NK-92 (cell line): ENCODE data around the gene GUCA2B.

Source experiments
- DNase-seq: peaks from one replicate; lab custom pipeline; 2025; ENCODE audit not compliant: unreplicated experiment; lab: John Stamatoyannopoulos, UW

The GUCA2B gene

DNA sequence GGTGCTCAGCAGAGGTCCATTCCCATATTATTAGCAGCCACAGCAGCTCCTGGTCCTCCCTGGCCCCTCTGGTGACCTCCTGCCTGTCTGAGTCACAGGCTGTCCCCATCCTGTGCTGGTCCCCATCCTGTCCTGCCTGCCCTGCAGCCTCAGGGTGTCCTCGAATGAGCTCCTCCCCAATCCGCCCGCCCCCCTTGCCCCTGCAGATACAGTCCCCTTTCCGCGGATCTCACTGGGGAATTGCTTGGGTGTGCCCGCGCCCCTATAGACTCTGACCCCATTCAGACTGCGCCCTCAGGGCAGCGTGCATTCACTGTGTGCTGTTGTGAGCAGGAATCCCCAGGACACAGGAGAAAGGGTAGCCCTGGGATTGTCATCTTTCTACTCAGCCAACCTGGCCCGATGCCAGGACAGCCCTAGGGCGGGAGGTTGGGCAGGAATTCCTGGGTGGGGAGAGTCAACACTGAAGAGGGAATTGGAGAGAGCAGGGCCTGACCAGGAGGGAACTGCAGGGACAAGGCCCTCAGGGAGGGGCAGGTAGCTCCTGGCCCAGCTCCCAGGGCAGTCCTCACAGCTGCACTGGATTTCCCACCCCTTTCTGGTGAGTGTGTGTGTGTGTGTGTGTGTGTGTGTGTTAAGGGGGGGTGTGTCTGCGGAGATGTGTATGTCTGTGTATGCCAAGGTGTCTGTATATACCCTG lies 12.5 kb downstream of the GUCA2B start:
- DNase-seq, result no peak

GRCh38 chr1:42167611-42168390 lies 14.6 kb downstream of the GUCA2B start:
- DNase-seq, result no peak

DNA sequence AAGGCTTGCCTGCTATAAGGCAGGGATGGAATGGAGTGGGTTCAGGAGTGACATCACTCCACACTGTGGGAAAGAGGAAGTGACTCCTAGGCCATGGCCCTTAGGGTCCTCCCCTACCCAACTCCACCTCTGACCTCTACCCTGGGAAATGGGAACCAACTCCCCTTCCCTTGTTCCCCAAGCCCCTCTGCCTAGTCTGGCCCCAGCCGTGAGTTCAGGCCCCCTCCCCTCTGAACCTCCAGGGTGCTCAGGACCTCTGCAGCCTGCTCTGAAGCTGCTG lies 15.1 kb downstream of the GUCA2B start:
- no peak for DNase-seq

GRCh38 chr1:42168763-42169162 lies 15.6 kb downstream of the GUCA2B start:
- no peak for DNase-seq

DNA sequence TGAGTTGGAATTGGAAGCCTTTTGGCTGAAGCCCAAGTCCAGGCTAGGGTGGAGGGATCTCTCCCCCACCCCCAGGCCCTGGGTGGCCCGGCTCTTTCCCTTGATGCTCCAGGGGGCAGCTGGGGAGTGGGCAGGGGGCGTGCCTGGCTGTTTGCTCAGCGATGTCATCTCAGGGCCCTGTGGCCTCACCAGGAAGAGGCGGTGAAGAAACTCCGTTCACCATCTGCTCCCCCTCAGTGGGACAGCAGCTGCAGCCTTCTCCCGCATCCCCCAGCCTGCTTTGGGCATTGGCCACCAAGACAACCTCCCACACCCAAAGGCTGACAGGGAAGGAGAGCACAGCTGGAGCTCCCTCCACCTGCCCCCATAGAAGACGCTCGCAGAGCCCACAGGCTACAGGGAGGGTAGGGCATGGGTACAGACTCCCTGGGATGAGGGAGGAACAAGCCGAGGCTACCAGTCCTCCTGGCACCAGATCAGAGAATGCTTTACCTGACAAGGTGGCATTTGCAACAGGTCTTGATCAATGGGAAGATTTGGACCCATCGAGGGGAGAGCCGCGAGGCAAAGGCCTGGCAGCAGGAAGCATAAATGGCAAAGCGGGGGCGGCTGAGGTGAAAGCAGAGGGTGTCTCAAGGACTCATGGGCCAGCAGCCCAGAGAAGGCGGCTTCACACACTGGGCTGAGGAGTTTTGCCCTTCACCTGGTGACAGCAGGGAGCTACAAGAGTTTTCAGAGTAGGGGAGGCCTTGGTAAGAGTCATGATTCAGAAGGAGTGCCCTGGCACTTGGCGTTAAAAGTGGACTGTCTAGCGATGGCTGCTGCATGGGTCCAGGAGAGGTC lies 17.8 kb downstream of the GUCA2B start:
- DNase-seq, result no peak

- no peak for DNase-seq
Observed at GRCh38 chr1:42171679-42172266, 18.6 kb downstream of the GUCA2B start.

DNA sequence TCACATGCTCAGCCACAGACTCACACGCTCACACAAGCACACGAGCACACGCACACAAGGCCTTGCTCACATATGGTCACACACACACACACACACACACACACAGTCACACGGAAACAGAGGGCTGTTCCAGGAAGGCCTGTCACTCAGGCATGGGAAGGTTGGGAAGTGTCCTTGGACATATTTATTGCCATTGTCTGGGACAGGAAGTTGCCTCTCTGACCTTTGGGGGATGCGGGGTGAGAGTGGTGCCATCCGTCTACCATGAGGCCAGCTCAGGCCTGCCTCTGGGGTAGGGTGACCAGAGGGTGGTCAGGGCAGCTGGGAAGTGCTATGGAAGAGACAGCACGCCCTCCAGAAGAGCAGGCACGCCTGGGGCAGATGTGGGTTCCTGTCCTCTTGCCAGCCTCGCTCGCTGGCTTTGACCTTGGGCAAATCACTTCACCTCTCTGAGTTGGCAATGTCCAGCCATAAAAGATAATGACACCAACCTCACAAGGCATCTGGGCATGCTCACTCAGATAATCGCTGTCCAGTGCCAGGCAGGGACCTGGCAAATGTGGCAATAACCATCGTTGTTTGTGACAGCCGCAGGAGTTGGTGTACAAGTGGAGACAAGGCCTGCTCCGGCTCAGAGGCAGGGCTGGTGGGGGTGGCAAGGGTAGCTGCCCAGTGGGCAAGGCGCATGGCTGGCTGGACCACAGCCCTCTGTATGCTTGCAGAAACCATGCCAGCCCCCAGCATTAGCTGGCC lies 19.3 kb downstream of the GUCA2B start:
- no peak for DNase-seq

DNA sequence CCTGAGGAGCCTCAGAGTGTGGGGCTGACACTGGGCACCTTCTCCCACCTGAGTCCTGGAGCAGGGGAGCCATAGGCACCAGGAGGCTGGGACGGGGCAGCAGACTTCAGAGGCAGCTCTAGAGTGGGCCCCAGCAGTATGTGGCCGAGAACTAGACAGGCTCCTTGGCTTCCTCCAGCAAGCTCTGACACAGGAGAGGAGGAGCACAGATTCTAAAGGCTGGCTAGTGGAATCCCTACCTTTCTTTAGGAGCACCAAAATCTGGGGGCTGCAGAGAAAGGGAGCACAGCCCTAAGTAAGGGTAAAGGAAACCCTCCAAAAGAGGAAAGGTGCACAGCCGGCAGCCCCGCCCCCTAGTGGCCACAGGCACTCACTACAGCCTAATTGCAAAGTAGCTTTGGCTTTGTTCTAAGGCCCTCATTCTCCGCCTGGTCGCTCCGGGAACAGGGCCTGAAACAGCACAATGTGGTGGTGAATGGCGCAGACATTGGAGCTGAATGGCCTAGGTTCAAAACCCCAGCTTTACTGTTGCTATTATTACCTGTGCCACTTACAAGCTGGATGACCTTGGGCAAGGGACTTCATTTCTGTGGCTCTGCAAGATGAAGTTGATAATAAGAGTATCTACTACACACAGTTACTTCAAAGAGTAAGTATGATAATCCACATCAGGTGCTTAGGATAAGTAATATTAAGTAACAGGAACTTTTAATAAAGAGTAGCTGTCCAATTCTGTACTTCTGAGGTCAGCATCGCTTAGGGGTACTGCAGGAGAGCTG lies 20.1 kb downstream of the GUCA2B start:
- no peak for DNase-seq

DNA sequence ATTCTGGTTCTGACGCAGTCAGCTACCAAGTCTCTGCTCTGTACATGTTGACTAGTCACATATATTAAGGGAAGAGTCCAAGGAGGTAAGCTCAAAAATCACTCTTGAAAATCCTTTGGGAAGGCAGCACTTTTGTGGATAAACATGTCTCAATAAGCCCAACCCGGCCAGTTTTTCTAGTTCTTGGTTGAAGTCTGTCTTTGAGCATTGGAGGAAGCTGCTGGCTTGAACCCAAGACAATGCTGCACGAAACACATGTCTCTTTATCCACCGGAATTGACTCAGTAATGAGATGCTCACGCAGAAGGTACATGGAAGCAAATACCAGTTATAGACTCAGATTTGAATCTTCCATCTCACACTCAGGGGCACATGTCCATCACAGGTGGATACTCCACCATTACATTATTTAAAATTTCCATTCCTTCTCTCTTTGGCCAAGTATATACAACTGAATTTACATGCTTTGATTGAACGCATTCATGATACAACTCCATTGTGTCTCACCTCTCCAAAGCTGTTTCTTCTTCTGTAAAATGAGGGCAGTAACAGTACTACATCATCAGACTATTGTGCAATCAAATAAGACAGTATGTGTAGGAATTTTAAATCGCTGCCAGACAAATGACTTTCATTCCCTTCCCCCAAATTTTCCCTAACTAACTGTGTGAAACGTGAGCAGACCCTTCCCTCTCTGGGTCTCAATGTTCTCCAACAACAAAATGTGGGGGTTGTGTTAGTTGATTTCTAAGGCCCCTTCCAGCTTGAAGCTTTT lies 20.9 kb downstream of the GUCA2B start:
- no peak for DNase-seq

DNA sequence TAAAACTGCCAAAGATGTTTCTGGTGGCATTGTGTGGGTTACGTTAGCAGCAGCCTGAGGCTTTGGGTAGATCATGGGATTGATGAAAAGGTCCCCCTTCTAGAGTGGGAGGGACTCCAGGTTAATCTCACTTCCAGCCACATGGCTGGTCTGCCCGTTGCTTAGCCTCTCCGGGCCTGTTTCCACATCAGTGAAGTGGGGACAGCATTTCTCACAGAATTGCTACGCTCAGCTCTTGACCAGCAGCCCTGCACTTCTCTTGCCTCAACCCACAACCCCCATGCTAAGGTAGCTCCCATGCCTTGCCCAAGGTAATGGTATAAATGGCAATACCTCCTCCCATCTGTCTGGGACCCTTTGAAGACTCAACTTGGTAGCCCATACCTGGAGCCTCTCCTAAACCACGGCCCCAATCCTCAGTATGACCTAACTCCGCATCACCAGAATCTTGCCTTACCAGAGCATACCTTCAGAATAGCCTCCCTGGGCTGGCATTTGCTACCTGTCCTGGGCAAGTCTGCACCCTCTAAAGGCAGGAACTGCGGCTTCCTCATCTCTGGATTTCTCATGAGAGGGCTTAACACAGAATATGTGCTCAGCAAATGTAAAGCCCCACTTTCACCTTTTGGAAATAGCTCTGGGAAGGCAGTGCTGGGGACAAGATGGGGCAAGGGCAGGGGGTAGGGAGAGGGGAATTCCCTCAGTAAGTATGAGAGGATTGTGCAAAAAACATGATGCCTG lies 22.3 kb downstream of the GUCA2B start:
- DNase-seq, result no peak

GRCh38 chr1:42176902-42177519 lies 23.8 kb downstream of the GUCA2B start:
- DNase-seq, result no peak

DNA sequence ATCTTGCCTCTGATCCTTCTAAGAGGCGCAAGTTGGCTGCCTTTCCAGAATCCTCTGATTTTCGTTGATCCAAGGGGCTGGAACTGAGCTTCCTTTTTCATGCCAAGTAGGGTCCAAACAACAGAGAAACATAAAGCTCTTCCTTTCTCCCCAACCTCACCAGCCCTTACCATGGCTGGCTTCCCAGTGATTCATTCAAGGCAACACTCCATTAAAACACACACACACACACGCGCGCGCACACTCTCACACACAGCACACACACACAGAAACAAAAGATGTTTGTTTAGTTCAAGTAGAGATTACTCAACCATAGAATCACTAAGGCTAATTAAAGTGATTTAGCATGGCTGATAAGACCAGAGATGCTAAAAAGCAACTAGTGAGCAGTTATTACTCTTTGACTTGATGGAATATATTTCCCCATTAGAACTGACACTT lies 24.4 kb downstream of the GUCA2B start:
- no peak for DNase-seq

DNA sequence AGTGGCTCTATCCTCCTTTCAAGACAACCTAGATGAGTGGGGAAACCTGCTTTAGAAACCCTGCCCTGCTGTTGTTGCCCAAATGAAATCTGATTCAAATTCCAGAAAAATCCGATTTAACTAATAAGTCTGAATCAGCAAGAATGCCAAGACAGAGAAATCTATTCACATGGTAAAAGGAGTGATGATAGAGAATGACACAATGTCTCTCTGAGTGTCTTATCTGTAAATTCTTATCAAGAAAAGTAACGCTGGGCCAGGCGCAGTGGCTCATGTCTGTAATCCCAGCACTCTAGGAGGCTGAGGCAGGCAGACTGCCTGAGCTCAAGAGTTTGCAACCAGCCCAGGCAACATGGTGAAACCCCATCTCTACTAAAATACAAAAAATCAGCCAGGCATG lies 25.0 kb downstream of the GUCA2B start:
- no peak for DNase-seq

DNA sequence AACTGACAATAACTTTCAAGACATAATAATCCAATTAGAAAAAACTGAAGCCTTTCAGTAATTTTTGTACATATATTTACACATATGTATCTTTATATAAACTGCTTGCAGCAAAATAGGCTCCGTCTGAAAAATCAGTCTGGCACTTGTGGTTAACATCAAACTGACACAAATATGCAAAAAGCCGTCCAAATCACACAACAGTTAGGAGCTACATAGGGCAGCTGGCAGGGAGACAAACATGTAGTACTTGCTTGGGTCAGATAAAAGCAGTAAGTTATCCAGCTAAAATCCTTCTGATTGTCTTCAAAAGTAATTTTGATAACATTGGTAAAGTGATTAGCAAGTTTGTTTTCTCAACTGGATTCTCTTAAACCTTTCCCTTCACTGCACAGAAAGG lies 26.1 kb downstream of the GUCA2B start:
- DNase-seq, result no peak

DNA sequence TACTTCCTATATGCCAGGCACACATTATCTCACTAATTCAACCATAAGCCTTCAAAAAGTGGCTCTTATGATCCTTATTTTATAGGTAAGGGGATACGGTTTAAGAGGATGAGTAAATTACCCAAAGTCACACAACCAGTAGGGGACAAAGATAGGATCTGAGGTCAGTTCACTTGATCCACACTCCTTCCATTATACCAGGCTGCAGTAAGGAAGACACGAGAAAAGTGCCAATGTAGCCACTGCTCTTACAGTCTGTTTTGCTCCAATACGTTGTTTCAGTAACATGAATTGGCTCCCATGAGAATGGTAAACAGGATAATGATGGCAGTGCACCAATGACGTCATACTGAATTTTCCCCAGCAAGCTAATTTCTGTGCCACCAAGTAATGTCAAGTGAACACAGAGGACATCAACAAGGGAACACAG lies 26.7 kb downstream of the GUCA2B start:
- DNase-seq, result no peak

DNA sequence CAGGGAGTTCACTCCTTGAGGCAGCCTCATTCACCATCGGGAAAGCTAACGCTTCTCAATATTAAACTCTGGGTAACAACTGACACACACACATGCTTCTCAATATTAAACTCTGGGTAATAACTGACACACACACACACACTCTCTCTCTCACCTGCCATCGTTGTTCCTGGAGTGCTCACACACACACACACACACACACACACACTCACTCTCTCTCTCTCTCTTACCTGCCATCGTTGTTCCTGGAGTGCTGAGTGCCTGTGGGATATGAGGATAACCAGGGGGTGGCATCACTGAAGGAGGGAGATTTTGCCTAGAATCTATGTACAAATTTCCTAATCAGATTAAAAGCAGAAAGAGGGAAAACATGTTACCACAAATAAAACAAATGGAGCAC lies 28.5 kb downstream of the GUCA2B start:
- DNase-seq, result no peak

DNA sequence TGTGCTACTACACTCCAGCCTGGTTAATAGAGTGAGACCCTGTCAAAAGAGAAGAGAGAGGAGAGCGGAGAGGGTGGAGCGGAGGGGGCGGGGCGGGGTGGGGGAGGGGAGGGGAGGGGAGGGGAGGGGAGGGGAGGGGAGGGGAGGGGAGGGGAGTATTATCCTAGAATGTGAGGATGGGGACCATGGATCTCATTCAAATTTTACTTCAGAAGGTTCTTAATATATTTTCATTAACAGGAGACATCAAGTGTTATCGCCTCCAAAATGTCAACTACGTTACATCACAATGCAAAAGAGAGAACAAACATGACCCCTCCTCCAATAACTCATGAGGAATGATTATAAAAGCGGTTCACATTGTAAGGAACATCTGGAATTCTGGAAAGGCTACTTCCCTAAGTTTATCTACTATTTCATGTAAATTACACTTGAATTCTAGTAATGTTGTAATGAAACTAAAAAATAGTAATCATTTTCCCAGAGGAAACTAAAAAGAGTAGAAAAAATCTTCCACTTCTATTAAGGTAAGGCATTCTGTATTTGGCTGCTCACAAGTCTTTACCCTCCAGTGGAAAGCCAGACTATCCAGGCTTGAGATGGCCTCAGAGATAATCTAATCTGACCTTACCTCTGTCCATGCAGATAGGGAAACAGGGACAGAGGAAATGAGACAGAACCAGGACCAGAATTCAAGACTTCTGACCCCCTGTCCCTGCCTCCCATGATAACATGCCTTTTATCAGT lies 30.2 kb downstream of the GUCA2B start:
- DNase-seq, result no peak

- no peak for DNase-seq
Observed at GRCh38 chr1:42183957-42184268, 30.7 kb downstream of the GUCA2B start.
